HG02798 (cell line): ENCODE measurements around the gene ZNF692.

Source experiments
- ATAC-seq: cut with Tn5 transposase; IDR thresholded peaks from one replicate; pipeline ENCODE4 v1.9.1; 2021; ENCODE audit warnings: mild to moderate bottlenecking; ENCODE audit not compliant: unreplicated experiment, poor library complexity

ZNF692 gene

GRCh38 chr1:248828845-248829244 lies 30.0 kb downstream of the ZNF692 start:
- no peak for ATAC-seq

GRCh38 chr1:248825909-248826760 lies 32.8 kb downstream of the ZNF692 start, which contains the start of gene SH3BP5L:
TSS of gene SH3BP5L (minus strand) at chr1:248825915. CDS start at chr1:248824935, 980 bp downstream.
- peak; percentile 93 for ATAC-seq

GRCh38 chr1:248825573-248825908 lies 33.3 kb downstream of the ZNF692 start:
- peak; percentile 0 for ATAC-seq

GRCh38 chr1:248825136-248825535 lies 33.7 kb downstream of the ZNF692 start:
- ATAC-seq, result no peak

GRCh38 chr1:248824701-248825100 lies 34.2 kb downstream of the ZNF692 start:
- ATAC-seq, result no peak

- ATAC-seq, result no peak
Observed at GRCh38 chr1:248824301-248824700, 34.6 kb downstream of the ZNF692 start.

- no peak for ATAC-seq
Observed at GRCh38 chr1:248823517-248824001, 35.3 kb downstream of the ZNF692 start.

GRCh38 chr1:248822148-248823032 lies 36.5 kb downstream of the ZNF692 start:
- peak; percentile 18 for ATAC-seq

- ATAC-seq, result no peak
Observed at GRCh38 chr1:248821641-248822040, 37.2 kb downstream of the ZNF692 start.

GRCh38 chr1:248821101-248821500 lies 37.8 kb downstream of the ZNF692 start:
- ATAC-seq, result no peak

- ATAC-seq, result no peak
Observed at GRCh38 chr1:248820041-248820585, 38.8 kb downstream of the ZNF692 start.

- no peak for ATAC-seq
Observed at GRCh38 chr1:248818505-248819374, 40.1 kb downstream of the ZNF692 start.

GRCh38 chr1:248817065-248817464 lies 41.8 kb downstream of the ZNF692 start:
- no peak for ATAC-seq

GRCh38 chr1:248816042-248816851 lies 42.6 kb downstream of the ZNF692 start:
- no peak for ATAC-seq

- no peak for ATAC-seq
Observed at GRCh38 chr1:248815407-248816034, 43.4 kb downstream of the ZNF692 start.

GRCh38 chr1:248814351-248814750 lies 44.5 kb downstream of the ZNF692 start:
- no peak for ATAC-seq

GRCh38 chr1:248813546-248813945 lies 45.3 kb downstream of the ZNF692 start:
- no peak for ATAC-seq

- ATAC-seq, result no peak
Observed at GRCh38 chr1:248812736-248813425, 46.0 kb downstream of the ZNF692 start.
